ENCODE measurements around the gene SNAP47. TPM values are rescaled to one million over a fixed set of nuclear protein-coding genes. Genes with fewer than 3 reads are reported as not detected.
A peak's percentile ranks its signal among the peaks of the same experiment; 100 is the strongest.

Gene SNAP47
- total RNA-seq, 2 experiments from 2014 or later, result 30.3 to 31.2 TPM

DNA sequence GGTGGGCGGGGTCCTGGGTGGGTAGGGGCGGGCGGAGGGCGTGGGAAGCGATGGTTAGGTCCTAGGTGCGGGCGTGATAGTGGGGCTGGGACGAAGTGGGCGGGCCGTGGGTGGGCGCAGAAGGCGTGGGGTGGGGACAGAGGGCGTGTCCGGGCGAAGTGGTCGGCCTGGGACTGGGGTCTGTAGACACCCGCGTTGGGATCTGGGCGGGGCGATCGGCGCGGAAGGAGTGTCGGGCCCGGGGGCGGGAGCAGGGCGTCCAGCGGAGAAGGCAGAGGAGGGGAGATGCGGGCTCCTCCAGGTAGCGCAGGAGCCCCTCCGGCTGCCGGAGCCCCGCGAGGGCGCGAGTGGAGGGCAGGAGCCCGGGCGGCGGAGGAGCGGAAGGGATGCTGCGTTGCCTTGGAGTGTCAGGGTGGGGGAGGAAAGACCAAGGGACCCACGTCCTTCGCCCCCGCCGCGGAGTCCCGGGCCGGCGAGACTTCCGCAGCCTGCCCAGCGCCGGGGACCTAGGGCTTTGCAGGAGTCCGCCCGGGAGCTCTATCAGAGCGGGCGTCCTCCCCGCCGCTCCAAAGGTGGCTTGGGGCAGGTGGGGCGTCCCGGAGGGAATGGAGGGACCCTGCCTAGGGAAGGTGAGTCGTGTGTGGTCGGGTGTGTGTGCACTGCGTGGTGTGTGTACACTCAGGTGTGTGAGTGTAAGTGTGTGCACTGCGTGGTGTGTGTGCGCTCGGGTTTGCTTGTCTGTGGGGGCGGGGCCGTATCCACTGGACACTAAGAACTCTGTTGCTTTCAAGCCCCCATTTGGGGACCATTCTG lies 53.2 kb downstream of the SNAP47 start:
- Mint-ChIP-seq H3K36me3 (ENCODE audit: low read depth) (no peaks in the 10 kb centered on the region), H3K9me3 (ENCODE audit: low read depth) (no peaks in the 10 kb centered on the region), H3K27me3 (no peaks in the 10 kb centered on the region), H3K4me1 (peaks cover 14% of the 10 kb centered on the region), H3K4me3 (peak overlapping the region; percentile 69), H3K27ac (no peak overlapping the region)
- peak; percentile 68 for ATAC-seq
- CTCF ChIA-PET, result interaction anchor here (1.4 kb wide), 1 partner anchor 26 kb away, joined by 3 read pairs; no protein-coding TSS in a partner anchor
- intact Hi-C loops (cut with DNase I, micrococcal nuclease), result loop anchor here (1.0 to 10.0 kb wide), 17 partner anchors 26 to 848 kb away; partner anchors contain the start of genes JMJD4 (in 2 of the 2), SNAP47 (in 2 of the 2), ARF1 (in 1 of the 2) and COQ8A (in 1 of the 2)
- DNase-seq, result no peak
- POLR2A ChIA-PET, result no interaction called here

DNA sequence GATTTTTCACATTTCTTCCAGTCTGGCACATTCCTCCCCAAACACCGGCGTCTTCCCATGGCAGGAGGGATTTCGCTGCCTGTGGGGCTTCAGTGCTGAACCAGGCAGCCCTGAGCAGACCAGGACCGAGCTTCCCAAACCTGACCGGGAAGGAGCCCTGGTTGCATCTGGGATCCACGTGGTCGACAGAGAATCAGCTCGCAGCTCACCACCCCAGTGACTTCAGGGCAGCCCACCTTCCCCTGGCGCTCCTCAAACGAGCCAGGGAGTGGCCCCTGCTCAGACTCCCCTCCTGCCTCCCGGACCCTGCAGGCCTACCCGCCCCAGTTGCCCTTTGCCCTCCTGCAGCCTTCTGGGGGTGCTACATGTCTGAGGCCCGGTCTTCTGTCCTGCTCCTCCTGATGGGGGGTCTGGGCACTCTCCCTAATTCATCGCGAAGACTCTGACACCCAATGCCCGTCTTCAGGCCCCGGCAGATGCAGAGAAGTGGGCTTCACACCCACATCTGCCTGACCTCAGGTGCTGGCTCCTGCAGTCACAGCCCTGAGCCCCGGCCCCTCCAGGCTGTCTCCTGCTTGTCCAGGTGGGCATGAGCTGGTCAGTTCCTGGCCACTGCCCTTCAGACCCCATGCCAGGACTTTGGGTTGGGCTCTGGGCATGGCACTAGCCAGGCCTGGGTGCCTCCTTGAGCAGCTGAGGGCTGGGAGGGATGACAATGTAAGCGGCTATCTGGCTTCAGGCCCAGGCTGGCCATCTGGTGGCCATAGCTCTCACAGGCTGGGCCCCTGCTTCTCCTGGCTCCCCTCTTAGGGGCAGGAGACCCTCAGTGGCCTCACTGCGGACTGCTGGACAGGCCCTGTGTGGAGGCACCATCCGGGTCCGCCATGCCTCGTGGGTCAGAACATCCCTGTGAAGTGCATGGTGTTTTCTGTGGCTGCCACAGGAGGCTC lies 54.1 kb downstream of the SNAP47 start:
- no peaks in the 10 kb centered on the region for H3K36me3 Mint-ChIP-seq (ENCODE audit: low read depth)
- no peaks in the 10 kb centered on the region for H3K9me3 Mint-ChIP-seq (ENCODE audit: low read depth)
- intact Hi-C loops (cut with DNase I, micrococcal nuclease), result loop anchor here (5.0 to 10.0 kb wide), 3 partner anchors 55 to 695 kb away; partner anchors contain the start of genes IBA57 (in 1 of the 2), JMJD4 (in 1 of the 2), RNF187 (in 1 of the 2) and SNAP47 (in 1 of the 2)
- peak overlapping the region; percentile 69 for H3K4me3 Mint-ChIP-seq
- no peaks in the 10 kb centered on the region for H3K27me3 Mint-ChIP-seq
- no peak overlapping the region for H3K27ac Mint-ChIP-seq
- peaks cover 14% of the 10 kb centered on the region for H3K4me1 Mint-ChIP-seq
- DNase-seq (no peak), ATAC-seq (no peak)
- ChIA-PET POLR2A (no interaction called here), CTCF (interaction anchor here (1.4 kb wide), 1 partner anchor 27 kb away, joined by 3 read pairs; no protein-coding TSS in a partner anchor)

DNA sequence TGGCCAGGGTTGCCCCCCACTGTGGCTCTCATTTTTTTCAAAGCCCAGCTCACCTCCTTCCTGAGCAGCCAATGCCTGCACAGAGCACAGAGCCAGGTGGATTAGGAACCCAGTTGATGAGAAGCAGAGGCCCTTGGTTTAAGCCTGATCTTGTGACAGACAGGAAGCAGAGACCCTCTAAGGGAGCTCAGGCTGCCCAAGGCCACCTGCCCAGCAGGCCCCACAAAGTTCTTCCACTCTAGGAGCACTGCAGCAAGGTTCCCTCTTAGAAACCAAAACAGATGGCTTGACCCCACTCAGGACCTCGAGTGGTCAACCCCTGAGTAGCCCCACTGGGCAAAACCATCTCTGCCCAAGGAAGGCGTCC lies 54.8 kb downstream of the SNAP47 start:
- Mint-ChIP-seq H3K27me3 (no peaks in the 10 kb centered on the region), H3K9me3 (ENCODE audit: low read depth) (no peaks in the 10 kb centered on the region), H3K36me3 (ENCODE audit: low read depth) (no peaks in the 10 kb centered on the region), H3K4me3 (no peak overlapping the region), H3K27ac (no peak overlapping the region), H3K4me1 (peaks cover 14% of the 10 kb centered on the region)
- ATAC-seq (no peak), DNase-seq (no peak)
- ChIA-PET POLR2A (no interaction called here), CTCF (no interaction called here)
- intact Hi-C loops (cut with DNase I, micrococcal nuclease), result no loop called here

DNA sequence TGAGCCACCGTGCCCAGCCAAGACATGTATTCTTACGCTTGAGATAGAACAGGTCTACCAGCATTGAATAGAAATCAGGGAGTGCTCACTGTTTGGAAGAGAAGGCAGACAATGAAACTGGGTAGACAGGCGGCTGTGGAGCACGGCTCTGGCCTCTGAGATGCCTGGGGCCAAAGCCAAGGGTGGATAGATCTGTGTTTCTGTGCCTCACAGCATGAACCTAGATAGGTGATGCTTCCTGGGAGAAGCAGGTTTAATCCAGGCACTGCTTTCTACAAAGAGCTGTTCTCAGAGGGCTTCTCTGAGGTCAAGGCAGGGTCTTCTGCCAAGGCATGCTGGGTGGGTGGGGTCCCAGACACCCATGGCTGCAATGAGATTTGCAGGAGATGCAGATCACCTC lies 55.6 kb downstream of the SNAP47 start:
- ChIA-PET CTCF (no interaction called here), POLR2A (no interaction called here)
- H3K27me3 Mint-ChIP-seq, result no peaks in the 10 kb centered on the region
- no peak overlapping the region for H3K27ac Mint-ChIP-seq
- intact Hi-C loops (cut with DNase I, micrococcal nuclease), result no loop called here
- ATAC-seq (no peak), DNase-seq (no peak)
- no peak overlapping the region for H3K4me3 Mint-ChIP-seq
- H3K36me3 Mint-ChIP-seq (ENCODE audit: low read depth), result no peaks in the 10 kb centered on the region
- H3K4me1 Mint-ChIP-seq, result peaks cover 11% of the 10 kb centered on the region
- H3K9me3 Mint-ChIP-seq (ENCODE audit: low read depth), result no peaks in the 10 kb centered on the region

DNA sequence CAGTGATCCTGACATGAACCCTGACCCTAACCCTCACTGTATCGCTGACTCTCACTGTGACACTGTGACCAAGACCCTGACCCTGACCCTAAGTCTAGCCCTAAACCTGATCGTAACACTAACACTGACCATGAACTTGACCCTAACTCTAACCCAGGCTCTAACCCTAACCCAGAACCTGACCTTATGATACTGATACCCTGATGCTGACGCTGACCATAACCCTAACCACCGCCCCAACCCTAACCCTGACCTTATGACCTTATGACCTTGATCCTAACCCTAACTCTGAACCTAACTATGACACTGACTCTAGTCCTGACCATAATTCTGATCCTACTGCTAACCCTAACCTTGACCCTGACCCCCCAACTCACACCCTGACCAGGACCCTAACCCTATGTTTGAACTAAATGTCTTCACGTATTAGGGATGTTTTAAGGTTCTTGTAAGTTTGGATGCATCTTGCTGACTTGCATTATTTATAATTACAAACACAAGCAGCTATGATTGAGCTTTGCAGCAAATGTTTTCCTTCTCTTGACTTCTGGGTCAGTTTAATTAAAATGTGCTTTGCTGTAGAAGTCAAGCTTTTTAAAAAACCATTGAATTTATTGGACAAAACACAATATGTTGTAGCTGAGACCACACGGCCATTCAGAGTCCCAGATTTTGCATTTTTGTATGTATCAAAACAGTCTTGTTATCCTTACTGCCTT lies 56.3 kb downstream of the SNAP47 start:
- Mint-ChIP-seq H3K9me3 (ENCODE audit: low read depth) (no peaks in the 10 kb centered on the region), H3K4me3 (no peak overlapping the region), H3K36me3 (ENCODE audit: low read depth) (no peaks in the 10 kb centered on the region), H3K27me3 (no peaks in the 10 kb centered on the region), H3K27ac (no peak overlapping the region), H3K4me1 (peaks cover 8% of the 10 kb centered on the region)
- POLR2A ChIA-PET, result no interaction called here
- intact Hi-C loops (cut with DNase I, micrococcal nuclease), result no loop called here
- ATAC-seq, result no peak
- CTCF ChIA-PET, result no interaction called here
- no peak for DNase-seq

DNA sequence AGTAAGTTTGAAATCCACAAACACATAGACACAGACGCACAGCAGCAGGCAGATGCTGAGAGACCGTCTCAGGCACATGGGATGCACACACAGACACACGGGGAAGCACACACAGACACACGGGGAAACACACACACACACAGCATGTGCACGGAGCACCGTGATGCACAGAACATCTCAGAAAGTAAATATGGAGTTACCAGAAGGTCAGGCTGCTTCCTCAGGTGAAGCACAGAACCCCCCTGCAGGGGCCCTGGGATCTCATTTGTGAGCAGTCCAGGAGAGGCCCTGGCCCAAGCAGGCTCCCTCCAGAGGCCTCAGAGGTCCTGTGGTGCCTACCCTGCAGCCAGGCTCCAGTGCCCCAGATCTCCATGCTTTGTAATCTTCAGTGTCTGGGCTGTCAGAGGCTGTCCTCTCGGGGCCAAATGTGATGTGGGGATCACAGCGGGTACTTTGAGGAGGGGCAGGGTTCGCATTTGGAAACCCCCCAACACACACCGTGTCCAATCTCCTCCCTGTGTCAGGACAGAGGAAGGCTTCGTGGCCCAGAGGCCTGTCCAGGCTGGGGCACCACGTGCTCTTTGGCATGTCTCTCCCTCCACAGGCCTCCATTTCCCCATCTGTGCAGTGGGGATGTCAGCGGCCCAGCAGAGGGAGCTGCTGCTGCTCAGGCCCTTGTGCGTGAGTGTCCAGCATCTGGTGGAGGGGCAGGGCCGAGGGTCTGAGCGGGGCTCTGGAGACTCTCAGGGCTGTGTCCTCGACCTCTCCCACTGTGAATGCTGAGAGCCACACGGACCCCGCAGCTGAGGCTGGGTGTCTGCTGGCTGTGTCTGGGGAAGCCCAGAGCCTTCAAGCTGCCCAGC lies 57.2 kb downstream of the SNAP47 start:
- H3K4me3 Mint-ChIP-seq, result no peak overlapping the region
- H3K36me3 Mint-ChIP-seq (ENCODE audit: low read depth), result no peaks in the 10 kb centered on the region
- ChIA-PET CTCF (interaction anchor here (1.2 kb wide), 1 partner anchor 25 kb away, joined by 3 read pairs; no protein-coding TSS in a partner anchor), POLR2A (no interaction called here)
- H3K4me1 Mint-ChIP-seq, result peaks cover 2% of the 10 kb centered on the region
- intact Hi-C loops (cut with DNase I, micrococcal nuclease), result no loop called here
- no peak overlapping the region for H3K27ac Mint-ChIP-seq
- H3K27me3 Mint-ChIP-seq, result no peaks in the 10 kb centered on the region
- no peaks in the 10 kb centered on the region for H3K9me3 Mint-ChIP-seq (ENCODE audit: low read depth)
- ATAC-seq (no peak), DNase-seq (no peak)

DNA sequence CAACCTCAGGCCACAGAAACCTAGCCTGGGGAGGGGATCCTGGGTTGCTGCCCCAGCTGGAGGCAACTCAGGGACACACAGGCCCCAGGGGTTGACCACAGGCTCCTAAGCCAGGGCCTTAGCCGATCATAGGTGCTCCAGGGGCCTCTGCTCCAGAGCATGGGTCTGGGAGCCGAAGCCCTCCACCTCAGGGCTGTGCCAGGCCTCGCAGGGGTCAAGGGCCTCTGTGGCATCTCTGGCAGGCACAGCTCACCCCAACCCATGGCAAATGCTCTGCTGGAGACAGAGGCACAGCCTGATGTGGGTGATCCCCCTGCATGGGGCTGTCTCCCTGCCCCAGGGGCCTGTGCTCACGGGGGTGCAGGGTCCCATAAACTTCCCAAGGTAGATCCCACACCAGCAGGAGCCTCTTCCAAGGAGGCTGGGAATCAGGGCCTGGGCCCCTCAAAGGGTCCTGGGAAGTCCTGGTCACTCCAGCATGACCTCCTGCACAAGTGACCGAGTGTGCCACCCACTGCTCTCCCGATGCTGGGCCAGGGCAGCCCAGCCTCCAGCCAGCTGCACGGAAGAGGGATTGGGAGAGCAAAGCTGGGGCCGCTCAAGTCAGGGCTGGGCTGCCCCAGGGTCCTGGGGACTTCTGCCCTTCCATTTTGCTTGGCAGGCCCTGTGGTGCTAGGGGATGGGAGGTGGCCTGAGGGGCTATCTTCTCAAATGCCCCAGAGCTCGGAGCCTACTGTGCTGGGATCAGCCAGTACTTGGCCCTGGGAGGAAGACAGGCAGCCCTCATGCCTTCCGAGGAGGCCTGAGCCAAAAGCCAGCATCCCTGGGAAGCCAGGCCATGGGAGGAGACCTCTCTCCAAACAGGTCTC lies 58.1 kb downstream of the SNAP47 start:
- Mint-ChIP-seq H3K4me1 (no peaks in the 10 kb centered on the region), H3K36me3 (ENCODE audit: low read depth) (no peaks in the 10 kb centered on the region), H3K27me3 (no peaks in the 10 kb centered on the region), H3K9me3 (ENCODE audit: low read depth) (no peaks in the 10 kb centered on the region), H3K27ac (no peak overlapping the region), H3K4me3 (no peak overlapping the region)
- POLR2A ChIA-PET, result no interaction called here
- no peak for DNase-seq
- CTCF ChIA-PET, result interaction anchor here (1.2 kb wide), 1 partner anchor 24 kb away, joined by 3 read pairs; no protein-coding TSS in a partner anchor
- no peak for ATAC-seq
- intact Hi-C loops (cut with DNase I, micrococcal nuclease), result no loop called here

DNA sequence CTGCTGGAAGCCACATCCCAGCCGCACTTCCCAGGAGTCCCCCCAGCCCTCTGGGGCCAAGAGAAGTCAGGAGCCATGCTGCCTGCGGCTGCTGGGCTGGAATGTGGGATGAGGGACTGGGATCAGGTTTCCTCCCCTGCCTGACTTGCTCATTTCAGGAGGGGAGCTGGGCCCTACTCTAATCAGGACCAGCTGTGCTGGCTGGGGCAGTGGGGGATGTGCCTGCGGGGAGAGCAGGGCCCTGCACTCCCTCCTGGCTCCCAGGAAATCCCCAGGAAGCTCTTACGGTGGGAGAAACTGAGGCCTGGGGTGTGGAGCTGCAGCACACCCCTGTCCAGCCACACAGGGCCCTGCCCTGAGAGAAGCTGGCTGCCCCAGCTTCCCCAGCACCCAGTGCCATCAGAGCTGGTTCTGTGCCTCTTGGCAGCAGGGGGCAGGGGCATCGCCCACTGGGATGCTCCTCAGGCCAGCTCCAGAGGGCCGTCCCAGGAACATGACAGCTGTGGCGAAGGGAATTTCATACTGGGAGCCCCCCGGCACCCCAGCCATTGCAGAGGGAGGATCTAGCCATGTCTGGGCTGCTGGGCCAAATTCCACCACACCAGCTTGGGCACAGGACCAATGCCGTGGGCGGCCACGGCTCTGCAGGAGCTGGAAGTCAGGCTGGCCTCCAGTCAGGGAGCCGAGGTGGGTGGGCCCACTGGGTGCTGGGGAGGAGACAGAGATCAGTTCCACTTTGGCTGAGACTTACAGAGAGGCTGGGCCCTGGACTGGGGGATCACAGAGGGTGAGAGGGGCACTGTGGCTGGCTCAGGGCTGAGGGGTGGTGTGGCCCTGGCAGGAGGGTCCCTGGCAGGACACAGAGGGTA lies 58.9 kb downstream of the SNAP47 start:
- H3K4me3 Mint-ChIP-seq, result no peak overlapping the region
- intact Hi-C loops (cut with DNase I, micrococcal nuclease), result no loop called here
- H3K27ac Mint-ChIP-seq, result no peak overlapping the region
- no peak for ATAC-seq
- no peaks in the 10 kb centered on the region for H3K27me3 Mint-ChIP-seq
- ChIA-PET CTCF (interaction anchor here (0.5 to 1.2 kb wide), 2 partner anchors 24 to 651 kb away, joined by 3 read pairs; no protein-coding TSS in a partner anchor), POLR2A (no interaction called here)
- no peaks in the 10 kb centered on the region for H3K36me3 Mint-ChIP-seq (ENCODE audit: low read depth)
- no peak for DNase-seq
- no peaks in the 10 kb centered on the region for H3K4me1 Mint-ChIP-seq
- H3K9me3 Mint-ChIP-seq (ENCODE audit: low read depth), result no peaks in the 10 kb centered on the region

DNA sequence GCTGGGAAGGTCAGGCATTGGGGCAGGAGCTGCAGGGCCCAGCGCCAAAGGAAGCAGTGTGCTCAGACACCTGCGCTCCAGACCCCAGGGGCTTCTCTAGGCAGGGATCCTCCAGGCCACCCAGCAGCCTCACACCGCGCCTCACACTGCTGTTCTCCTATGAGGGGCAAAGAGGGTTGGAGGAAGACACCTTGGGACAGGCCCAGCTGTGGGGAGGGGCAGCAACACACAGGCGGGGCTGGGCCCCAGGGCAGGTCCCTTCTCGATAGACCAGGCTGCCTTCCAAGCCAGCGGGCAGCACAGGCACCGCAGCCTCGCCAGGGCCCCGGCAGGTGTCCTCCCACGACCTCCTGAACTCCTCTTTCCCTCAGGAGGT lies 59.6 kb downstream of the SNAP47 start:
- no peaks in the 10 kb centered on the region for H3K9me3 Mint-ChIP-seq (ENCODE audit: low read depth)
- no peaks in the 10 kb centered on the region for H3K4me1 Mint-ChIP-seq
- no peak for ATAC-seq
- POLR2A ChIA-PET, result no interaction called here
- H3K27me3 Mint-ChIP-seq, result no peaks in the 10 kb centered on the region
- no peak overlapping the region for H3K4me3 Mint-ChIP-seq
- intact Hi-C loops (cut with DNase I, micrococcal nuclease), result no loop called here
- DNase-seq, result no peak
- no peaks in the 10 kb centered on the region for H3K36me3 Mint-ChIP-seq (ENCODE audit: low read depth)
- H3K27ac Mint-ChIP-seq, result no peak overlapping the region
- CTCF ChIA-PET, result interaction anchor here (0.5 kb wide), 1 partner anchor 652 kb away, joined by 3 read pairs; no protein-coding TSS in a partner anchor

Measured in activated CD4-positive, alpha-beta T cell treated with anti-CD3 and anti-CD28 coated beads for 36 hours (primary cell).